Jurkat, Clone E6-1 (cell line): Measurements from ENCODE around the gene MRFAP1L1.
"Not testable (repeated sequence)": the region's sequence is repeated elsewhere in the genome, so short reads cannot be mapped to it uniquely, and the experiment has no call there.

Experiments
- DNase-seq: peaks from one replicate; pipeline ENCODE4 v3.0.0-alpha.2; 2011; ENCODE audit warnings: low read depth, low spot score
- H3K4me3 ChIP-seq: 2 replicates; pipeline ENCODE4 v1.5.1; 2011; ENCODE audit warnings: mild to moderate bottlenecking, low read length, control low read depth, moderate library complexity

MRFAP1L1 gene

GRCh38 chr4:6740347-6740746 is 30.7 kb upstream of the MRFAP1L1 start:
- no peak overlapping the region for H3K4me3 ChIP-seq
- no peak for DNase-seq

GRCh38 chr4:6739920-6740319 is 30.3 kb upstream of the MRFAP1L1 start:
- DNase-seq, result no peak
- no peak overlapping the region for H3K4me3 ChIP-seq

GRCh38 chr4:6734165-6734786 is 24.6 kb upstream of the MRFAP1L1 start:
- no peak for DNase-seq
- H3K4me3 ChIP-seq, result no peak overlapping the region

- no peak for DNase-seq
- no peak overlapping the region for H3K4me3 ChIP-seq
Measured at GRCh38 chr4:6733358-6734164, 23.9 kb upstream of the MRFAP1L1 start.

GRCh38 chr4:6732441-6733357 is 23.0 kb upstream of the MRFAP1L1 start:
- H3K4me3 ChIP-seq, result no peak overlapping the region
- no peak for DNase-seq

GRCh38 chr4:6731780-6732179 is 22.1 kb upstream of the MRFAP1L1 start:
- DNase-seq, result no peak
- no peak overlapping the region for H3K4me3 ChIP-seq

- DNase-seq, result no peak
Measured at GRCh38 chr4:6731318-6731675, 21.6 kb upstream of the MRFAP1L1 start.

GRCh38 chr4:6730603-6731317 is 21.1 kb upstream of the MRFAP1L1 start:
- no peak overlapping the region for H3K4me3 ChIP-seq
- no peak for DNase-seq

More at GRCh38 chr4:6731318-6731675, 21.6 kb upstream of the MRFAP1L1 start:
- no peak overlapping the region for H3K4me3 ChIP-seq

- no peak overlapping the region for H3K4me3 ChIP-seq
- DNase-seq, result no peak
Measured at GRCh38 chr4:6728320-6729029, 18.8 kb upstream of the MRFAP1L1 start.

GRCh38 chr4:6727943-6728250 is 18.2 kb upstream of the MRFAP1L1 start:
- DNase-seq, result no peak
- H3K4me3 ChIP-seq, result no peak overlapping the region

GRCh38 chr4:6727081-6727942 is 17.6 kb upstream of the MRFAP1L1 start:
- DNase-seq, result no peak
- H3K4me3 ChIP-seq, result no peak overlapping the region

- not testable (repeated sequence) for DNase-seq, H3K4me3 ChIP-seq
Measured at GRCh38 chr4:6725427-6725961, 15.8 kb upstream of the MRFAP1L1 start.

GRCh38 chr4:6724421-6725111 is 14.9 kb upstream of the MRFAP1L1 start:
- no peak for DNase-seq
- no peak overlapping the region for H3K4me3 ChIP-seq

- no peak for DNase-seq
- no peak overlapping the region for H3K4me3 ChIP-seq
Measured at GRCh38 chr4:6723851-6724250, 14.2 kb upstream of the MRFAP1L1 start.

- H3K4me3 ChIP-seq, result no peak overlapping the region
- no peak for DNase-seq
Measured at GRCh38 chr4:6722891-6723290, 13.2 kb upstream of the MRFAP1L1 start.

GRCh38 chr4:6721121-6721520 is 11.5 kb upstream of the MRFAP1L1 start:
- H3K4me3 ChIP-seq, result no peak overlapping the region
- DNase-seq, result no peak

- DNase-seq, result no peak
- no peak overlapping the region for H3K4me3 ChIP-seq
Measured at GRCh38 chr4:6720202-6720699, 10.6 kb upstream of the MRFAP1L1 start.
